ENCODE measurements around the gene IFNA5.

- TF ChIP-seq IRF2 (CRISPR knock-in tag; IDR thresholded peaks at IDR 0.05) (no peak), AFF4 (CRISPR knock-in tag; IDR thresholded peaks at IDR 0.05) (no peak), SKIL (CRISPR knock-in tag; IDR thresholded peaks at IDR 0.05; ENCODE audit: borderline replicate concordance) (no peak), E2F1 (CRISPR knock-in tag; IDR thresholded peaks at IDR 0.05) (no peak)
Observed at GRCh38 chr9:21267485-21268346, 37.4 kb downstream of the IFNA5 start.

Measured in HepG2 (cell line).